ENCODE data around the gene AFF3. TPM values are rescaled to one million over a fixed set of nuclear protein-coding genes. Genes with fewer than 3 reads are reported as not detected.

Gene AFF3
- total and polyA plus RNA-seq, 7 donors, result 0.46 to 25.0 (median 18.6) TPM

GRCh38 chr2:99765731-99766318, 376.6 kb downstream of the AFF3 start:
- intact Hi-C loops (cut with DNase I), result no loop called here

DNA sequence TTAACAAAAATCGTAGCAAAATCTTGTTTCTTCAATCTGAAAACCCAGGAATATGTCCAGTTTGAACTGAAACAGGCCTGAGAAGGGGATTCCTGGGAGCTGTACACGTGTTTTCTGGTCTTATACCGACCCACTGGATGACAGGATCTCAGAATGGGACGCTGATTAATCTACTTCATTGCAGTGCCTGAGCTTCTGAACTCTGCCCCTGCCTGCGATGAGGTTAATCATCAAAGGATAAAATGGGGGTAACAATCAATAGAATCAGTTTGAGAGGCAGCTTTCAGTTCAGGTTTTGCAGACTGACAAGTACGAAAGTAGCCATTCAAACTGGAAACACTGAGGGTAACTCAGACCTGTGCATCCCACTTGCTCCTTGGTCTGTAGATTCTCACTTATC, 378.6 kb downstream of the AFF3 start:
- Histone ChIP-seq H3K9me3 (no peaks in the 10 kb centered on the region), H3K27ac (no peak overlapping the region), H3K4me1 (no peaks in the 10 kb centered on the region), H3K27me3 (no peaks in the 10 kb centered on the region), H3K4me3 (no peak overlapping the region), H3K36me3 (no peaks in the 10 kb centered on the region)
- intact Hi-C loops (cut with DNase I), result no loop called here
- DNase-seq, result no peak
- 78 to 86% methylated on average over 6 of the region's 6 CpGs for WGBS, 2 donors
- TF ChIP-seq, protein P1, sequence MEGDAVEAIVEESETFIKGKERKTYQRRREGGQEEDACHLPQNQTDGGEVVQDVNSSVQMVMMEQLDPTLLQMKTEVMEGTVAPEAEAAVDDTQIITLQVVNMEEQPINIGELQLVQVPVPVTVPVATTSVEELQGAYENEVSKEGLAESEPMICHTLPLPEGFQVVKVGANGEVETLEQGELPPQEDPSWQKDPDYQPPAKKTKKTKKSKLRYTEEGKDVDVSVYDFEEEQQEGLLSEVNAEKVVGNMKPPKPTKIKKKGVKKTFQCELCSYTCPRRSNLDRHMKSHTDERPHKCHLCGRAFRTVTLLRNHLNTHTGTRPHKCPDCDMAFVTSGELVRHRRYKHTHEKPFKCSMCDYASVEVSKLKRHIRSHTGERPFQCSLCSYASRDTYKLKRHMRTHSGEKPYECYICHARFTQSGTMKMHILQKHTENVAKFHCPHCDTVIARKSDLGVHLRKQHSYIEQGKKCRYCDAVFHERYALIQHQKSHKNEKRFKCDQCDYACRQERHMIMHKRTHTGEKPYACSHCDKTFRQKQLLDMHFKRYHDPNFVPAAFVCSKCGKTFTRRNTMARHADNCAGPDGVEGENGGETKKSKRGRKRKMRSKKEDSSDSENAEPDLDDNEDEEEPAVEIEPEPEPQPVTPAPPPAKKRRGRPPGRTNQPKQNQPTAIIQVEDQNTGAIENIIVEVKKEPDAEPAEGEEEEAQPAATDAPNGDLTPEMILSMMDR (IDR thresholded peaks at IDR 0.05), result no peak
- no peak for TF ChIP-seq EP300 (IDR thresholded peaks at IDR 0.05)
- no peak for TF ChIP-seq POLR2A (IDR thresholded peaks at IDR 0.05)
- no peak for TF ChIP-seq POLR2AphosphoS5 (IDR thresholded peaks at IDR 0.05)

More at GRCh38 chr2:99765731-99766318, 376.6 kb downstream of the AFF3 start:
- no peaks in the 10 kb centered on the region for H3K27me3 ChIP-seq
- H3K9me3 ChIP-seq, result no peaks in the 10 kb centered on the region
- H3K4me3 ChIP-seq, result no peak overlapping the region
- H3K4me1 ChIP-seq, result no peaks in the 10 kb centered on the region
- H3K27ac ChIP-seq, result no peak overlapping the region
- H3K36me3 ChIP-seq, result no peaks in the 10 kb centered on the region
- no peak for TF ChIP-seq POLR2AphosphoS5 (IDR thresholded peaks at IDR 0.05)
- TF ChIP-seq POLR2A (IDR thresholded peaks at IDR 0.05), result no peak
- TF ChIP-seq, protein P1 (IDR thresholded peaks at IDR 0.05), result no peak
- TF ChIP-seq EP300 (IDR thresholded peaks at IDR 0.05), result no peak
- 74 to 87% methylated on average over 4 of the region's 4 CpGs for WGBS, 2 donors
- no peak for DNase-seq

GRCh38 chr2:99762714-99763113, 379.7 kb downstream of the AFF3 start:
- Histone ChIP-seq H3K27ac (no peak overlapping the region), H3K4me1 (no peaks in the 10 kb centered on the region), H3K36me3 (no peaks in the 10 kb centered on the region), H3K9me3 (no peaks in the 10 kb centered on the region), H3K4me3 (no peak overlapping the region), H3K27me3 (no peaks in the 10 kb centered on the region)
- 54 to 72% methylated on average over 7 of the region's 7 CpGs for WGBS, 2 donors
- intact Hi-C loops (cut with DNase I), result no loop called here
- no peak for TF ChIP-seq POLR2AphosphoS5 (IDR thresholded peaks at IDR 0.05)
- TF ChIP-seq, protein P1 (IDR thresholded peaks at IDR 0.05), result no peak
- TF ChIP-seq EP300 (IDR thresholded peaks at IDR 0.05), result no peak
- no peak for TF ChIP-seq POLR2A (IDR thresholded peaks at IDR 0.05)
- DNase-seq, result no peak

DNA sequence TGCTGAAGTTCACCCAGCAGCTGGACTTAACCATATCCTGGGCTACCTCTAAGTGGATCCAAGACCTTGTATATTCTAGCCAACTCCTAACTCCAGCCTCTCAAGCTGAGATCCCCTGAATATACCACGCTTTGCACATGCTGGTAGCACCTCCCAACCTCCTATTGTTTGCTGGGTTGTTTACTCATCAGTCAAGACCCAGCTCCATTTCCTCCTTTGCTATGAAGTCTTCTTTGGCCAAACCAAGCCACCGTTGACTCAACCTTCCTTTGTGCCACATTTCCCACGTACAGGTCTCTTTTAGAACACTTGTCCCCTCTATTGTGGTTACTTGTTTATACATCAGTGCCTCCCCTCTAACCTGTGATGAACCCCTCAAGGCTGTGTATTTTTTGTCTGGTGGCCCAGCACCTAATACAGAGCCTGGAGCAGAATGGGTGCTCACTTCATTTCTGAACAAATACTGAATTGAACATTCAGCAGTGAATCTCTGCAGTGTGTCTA, 384.7 kb downstream of the AFF3 start:
- H3K36me3 ChIP-seq, result no peaks in the 10 kb centered on the region
- intact Hi-C loops (cut with DNase I), result no loop called here
- WGBS, 2 donors, result 63 to 83% methylated on average over 3 of the region's 3 CpGs

More for the DNA sequence above, 384.7 kb downstream of the AFF3 start:
- Histone ChIP-seq H3K4me3 (no peak overlapping the region), H3K9me3 (no peaks in the 10 kb centered on the region), H3K4me1 (no peaks in the 10 kb centered on the region), H3K27ac (no peak overlapping the region), H3K27me3 (no peaks in the 10 kb centered on the region)
- TF ChIP-seq POLR2AphosphoS5 (IDR thresholded peaks at IDR 0.05) (no peak), POLR2A (IDR thresholded peaks at IDR 0.05) (no peak), EP300 (IDR thresholded peaks at IDR 0.05) (no peak)
- TF ChIP-seq, protein P1 (IDR thresholded peaks at IDR 0.05), result no peak
- DNase-seq, result no peak
